ENCODE results near the gene GRIN3A. TPM values are rescaled to one million over a fixed set of nuclear protein-coding genes. Genes with fewer than 3 reads are reported as not detected.

GRIN3A gene
- total RNA-seq, 1 experiment from 2014 or later: 0.02 TPM

DNA sequence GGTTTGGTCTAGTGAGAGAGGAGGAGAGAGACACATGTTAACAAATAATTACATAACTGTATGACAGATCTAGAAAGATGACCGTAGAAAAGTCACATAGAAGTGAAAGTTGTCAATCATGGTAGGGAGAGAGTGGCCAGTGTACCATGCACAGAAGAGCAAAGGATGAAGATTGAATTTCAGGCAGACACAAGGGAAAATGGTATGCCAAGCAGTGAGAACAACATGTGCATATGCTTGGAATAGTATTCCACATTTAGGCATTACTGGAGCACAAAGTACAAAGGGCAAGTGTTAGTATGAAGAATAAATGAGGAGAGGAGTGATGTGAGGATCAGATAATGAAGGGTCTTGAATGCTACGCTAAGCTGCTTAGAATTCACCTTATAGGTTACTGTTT is 20.3 kb downstream of the GRIN3A start:
- Mint-ChIP-seq H3K27ac (no peak overlapping the region), H3K4me1 (no peaks in the 10 kb centered on the region), H3K36me3 (no peaks in the 10 kb centered on the region), H3K9me3 (peaks cover 2% of the 10 kb centered on the region; the same call in 1 of the 2 replicates), H3K27me3 (ENCODE audit: low read depth) (no peaks in the 10 kb centered on the region), H3K4me3 (no peak overlapping the region)
- ChIA-PET POLR2A (no interaction called here), CTCF (interaction anchor here (2.0 kb wide), 1 partner anchor 10 kb away, joined by 9 read pairs; no protein-coding TSS in a partner anchor)
- DNase-seq (ENCODE audit: low spot score) (no peak), ATAC-seq (no peak)
- TF ChIP-seq GRHL2 (CRISPR knock-in tag; IDR thresholded peaks at IDR 0.05; ENCODE audit: insufficient replicate concordance, severe bottlenecking) (no peak), RORB (CRISPR knock-in tag; IDR thresholded peaks at IDR 0.05) (no peak), ZNF396 (CRISPR knock-in tag; IDR thresholded peaks at IDR 0.05; ENCODE audit: borderline replicate concordance) (no peak), TEAD1 (CRISPR knock-in tag; IDR thresholded peaks at IDR 0.05) (no peak), ZNF121 (CRISPR knock-in tag; IDR thresholded peaks at IDR 0.05) (no peak), FOXK1 (CRISPR knock-in tag; IDR thresholded peaks at IDR 0.05) (no peak), RELA (CRISPR knock-in tag; IDR thresholded peaks at IDR 0.05; ENCODE audit: borderline replicate concordance) (no peak), NFATC4 (CRISPR knock-in tag; IDR thresholded peaks at IDR 0.05) (no peak), FOXP1 (CRISPR knock-in tag; IDR thresholded peaks at IDR 0.05; ENCODE audit: borderline replicate concordance) (no peak), NFYB (CRISPR knock-in tag; conservative IDR thresholded peaks at IDR 0.05; ENCODE audit: low read depth) (no peak)
- TF ChIP-seq, protein P1, sequence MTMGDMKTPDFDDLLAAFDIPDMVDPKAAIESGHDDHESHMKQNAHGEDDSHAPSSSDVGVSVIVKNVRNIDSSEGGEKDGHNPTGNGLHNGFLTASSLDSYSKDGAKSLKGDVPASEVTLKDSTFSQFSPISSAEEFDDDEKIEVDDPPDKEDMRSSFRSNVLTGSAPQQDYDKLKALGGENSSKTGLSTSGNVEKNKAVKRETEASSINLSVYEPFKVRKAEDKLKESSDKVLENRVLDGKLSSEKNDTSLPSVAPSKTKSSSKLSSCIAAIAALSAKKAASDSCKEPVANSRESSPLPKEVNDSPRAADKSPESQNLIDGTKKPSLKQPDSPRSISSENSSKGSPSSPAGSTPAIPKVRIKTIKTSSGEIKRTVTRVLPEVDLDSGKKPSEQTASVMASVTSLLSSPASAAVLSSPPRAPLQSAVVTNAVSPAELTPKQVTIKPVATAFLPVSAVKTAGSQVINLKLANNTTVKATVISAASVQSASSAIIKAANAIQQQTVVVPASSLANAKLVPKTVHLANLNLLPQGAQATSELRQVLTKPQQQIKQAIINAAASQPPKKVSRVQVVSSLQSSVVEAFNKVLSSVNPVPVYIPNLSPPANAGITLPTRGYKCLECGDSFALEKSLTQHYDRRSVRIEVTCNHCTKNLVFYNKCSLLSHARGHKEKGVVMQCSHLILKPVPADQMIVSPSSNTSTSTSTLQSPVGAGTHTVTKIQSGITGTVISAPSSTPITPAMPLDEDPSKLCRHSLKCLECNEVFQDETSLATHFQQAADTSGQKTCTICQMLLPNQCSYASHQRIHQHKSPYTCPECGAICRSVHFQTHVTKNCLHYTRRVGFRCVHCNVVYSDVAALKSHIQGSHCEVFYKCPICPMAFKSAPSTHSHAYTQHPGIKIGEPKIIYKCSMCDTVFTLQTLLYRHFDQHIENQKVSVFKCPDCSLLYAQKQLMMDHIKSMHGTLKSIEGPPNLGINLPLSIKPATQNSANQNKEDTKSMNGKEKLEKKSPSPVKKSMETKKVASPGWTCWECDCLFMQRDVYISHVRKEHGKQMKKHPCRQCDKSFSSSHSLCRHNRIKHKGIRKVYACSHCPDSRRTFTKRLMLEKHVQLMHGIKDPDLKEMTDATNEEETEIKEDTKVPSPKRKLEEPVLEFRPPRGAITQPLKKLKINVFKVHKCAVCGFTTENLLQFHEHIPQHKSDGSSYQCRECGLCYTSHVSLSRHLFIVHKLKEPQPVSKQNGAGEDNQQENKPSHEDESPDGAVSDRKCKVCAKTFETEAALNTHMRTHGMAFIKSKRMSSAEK (CRISPR knock-in tag; IDR thresholded peaks at IDR 0.05; ENCODE audit: borderline replicate concordance): no peak
- TF ChIP-seq, protein P2, sequence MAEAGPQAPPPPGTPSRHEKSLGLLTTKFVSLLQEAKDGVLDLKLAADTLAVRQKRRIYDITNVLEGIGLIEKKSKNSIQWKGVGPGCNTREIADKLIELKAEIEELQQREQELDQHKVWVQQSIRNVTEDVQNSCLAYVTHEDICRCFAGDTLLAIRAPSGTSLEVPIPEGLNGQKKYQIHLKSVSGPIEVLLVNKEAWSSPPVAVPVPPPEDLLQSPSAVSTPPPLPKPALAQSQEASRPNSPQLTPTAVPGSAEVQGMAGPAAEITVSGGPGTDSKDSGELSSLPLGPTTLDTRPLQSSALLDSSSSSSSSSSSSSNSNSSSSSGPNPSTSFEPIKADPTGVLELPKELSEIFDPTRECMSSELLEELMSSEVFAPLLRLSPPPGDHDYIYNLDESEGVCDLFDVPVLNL (CRISPR knock-in tag; IDR thresholded peaks at IDR 0.05; ENCODE audit: borderline replicate concordance, low read depth): no peak
- TF ChIP-seq, protein P3, sequence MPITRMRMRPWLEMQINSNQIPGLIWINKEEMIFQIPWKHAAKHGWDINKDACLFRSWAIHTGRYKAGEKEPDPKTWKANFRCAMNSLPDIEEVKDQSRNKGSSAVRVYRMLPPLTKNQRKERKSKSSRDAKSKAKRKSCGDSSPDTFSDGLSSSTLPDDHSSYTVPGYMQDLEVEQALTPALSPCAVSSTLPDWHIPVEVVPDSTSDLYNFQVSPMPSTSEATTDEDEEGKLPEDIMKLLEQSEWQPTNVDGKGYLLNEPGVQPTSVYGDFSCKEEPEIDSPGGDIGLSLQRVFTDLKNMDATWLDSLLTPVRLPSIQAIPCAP (CRISPR knock-in tag; IDR thresholded peaks at IDR 0.05): no peak
- TF ChIP-seq, protein P4, sequence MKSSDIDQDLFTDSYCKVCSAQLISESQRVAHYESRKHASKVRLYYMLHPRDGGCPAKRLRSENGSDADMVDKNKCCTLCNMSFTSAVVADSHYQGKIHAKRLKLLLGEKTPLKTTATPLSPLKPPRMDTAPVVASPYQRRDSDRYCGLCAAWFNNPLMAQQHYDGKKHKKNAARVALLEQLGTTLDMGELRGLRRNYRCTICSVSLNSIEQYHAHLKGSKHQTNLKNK (CRISPR knock-in tag; IDR thresholded peaks at IDR 0.05): no peak
- TF ChIP-seq, protein P5, sequence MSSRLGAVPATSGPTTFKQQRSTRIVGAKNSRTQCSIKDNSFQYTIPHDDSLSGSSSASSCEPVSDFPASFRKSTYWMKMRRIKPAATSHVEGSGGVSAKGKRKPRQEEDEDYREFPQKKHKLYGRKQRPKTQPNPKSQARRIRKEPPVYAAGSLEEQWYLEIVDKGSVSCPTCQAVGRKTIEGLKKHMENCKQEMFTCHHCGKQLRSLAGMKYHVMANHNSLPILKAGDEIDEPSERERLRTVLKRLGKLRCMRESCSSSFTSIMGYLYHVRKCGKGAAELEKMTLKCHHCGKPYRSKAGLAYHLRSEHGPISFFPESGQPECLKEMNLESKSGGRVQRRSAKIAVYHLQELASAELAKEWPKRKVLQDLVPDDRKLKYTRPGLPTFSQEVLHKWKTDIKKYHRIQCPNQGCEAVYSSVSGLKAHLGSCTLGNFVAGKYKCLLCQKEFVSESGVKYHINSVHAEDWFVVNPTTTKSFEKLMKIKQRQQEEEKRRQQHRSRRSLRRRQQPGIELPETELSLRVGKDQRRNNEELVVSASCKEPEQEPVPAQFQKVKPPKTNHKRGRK (CRISPR knock-in tag; IDR thresholded peaks at IDR 0.05; ENCODE audit: borderline replicate concordance): no peak
- TF ChIP-seq, protein P6, sequence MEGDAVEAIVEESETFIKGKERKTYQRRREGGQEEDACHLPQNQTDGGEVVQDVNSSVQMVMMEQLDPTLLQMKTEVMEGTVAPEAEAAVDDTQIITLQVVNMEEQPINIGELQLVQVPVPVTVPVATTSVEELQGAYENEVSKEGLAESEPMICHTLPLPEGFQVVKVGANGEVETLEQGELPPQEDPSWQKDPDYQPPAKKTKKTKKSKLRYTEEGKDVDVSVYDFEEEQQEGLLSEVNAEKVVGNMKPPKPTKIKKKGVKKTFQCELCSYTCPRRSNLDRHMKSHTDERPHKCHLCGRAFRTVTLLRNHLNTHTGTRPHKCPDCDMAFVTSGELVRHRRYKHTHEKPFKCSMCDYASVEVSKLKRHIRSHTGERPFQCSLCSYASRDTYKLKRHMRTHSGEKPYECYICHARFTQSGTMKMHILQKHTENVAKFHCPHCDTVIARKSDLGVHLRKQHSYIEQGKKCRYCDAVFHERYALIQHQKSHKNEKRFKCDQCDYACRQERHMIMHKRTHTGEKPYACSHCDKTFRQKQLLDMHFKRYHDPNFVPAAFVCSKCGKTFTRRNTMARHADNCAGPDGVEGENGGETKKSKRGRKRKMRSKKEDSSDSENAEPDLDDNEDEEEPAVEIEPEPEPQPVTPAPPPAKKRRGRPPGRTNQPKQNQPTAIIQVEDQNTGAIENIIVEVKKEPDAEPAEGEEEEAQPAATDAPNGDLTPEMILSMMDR (IDR thresholded peaks at IDR 0.05): no peak
- TF ChIP-seq, protein P7, sequence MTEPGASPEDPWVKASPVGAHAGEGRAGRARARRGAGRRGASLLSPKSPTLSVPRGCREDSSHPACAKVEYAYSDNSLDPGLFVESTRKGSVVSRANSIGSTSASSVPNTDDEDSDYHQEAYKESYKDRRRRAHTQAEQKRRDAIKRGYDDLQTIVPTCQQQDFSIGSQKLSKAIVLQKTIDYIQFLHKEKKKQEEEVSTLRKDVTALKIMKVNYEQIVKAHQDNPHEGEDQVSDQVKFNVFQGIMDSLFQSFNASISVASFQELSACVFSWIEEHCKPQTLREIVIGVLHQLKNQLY (CRISPR knock-in tag; IDR thresholded peaks at IDR 0.05): no peak
